ENCODE measurements around the gene NRP1. TPM values are rescaled to one million over a fixed set of nuclear protein-coding genes. Genes with fewer than 3 reads are reported as not detected.

Gene NRP1
- polyA plus RNA-seq, 2 of the 4 experiments (the other 2 are of a cell fraction): 121 to 259 TPM

- Histone ChIP-seq H3K4me1 (peaks cover 14% of the 10 kb centered on the region), H3K4me2 (no peak overlapping the region), H3K4me3 (no peak overlapping the region), H3K9me3 (peaks cover 17% of the 10 kb centered on the region; the same call in 1 of the 3 replicates), H3K27ac (no peak overlapping the region; a peak in 2 of 6 replicates)
- no peak for ATAC-seq
- no peak for DNase-seq (ENCODE audit: low read depth in 1 of 2, low spot score in 1 of 2)
- TF ChIP-seq KDM5A (IDR thresholded peaks at IDR 0.05) (no peak), HEYL (CRISPR knock-in tag; IDR thresholded peaks at IDR 0.05) (no peak), HES2 (IDR thresholded peaks at IDR 0.05) (no peak), PHF8 (IDR thresholded peaks at IDR 0.05; ENCODE audit: borderline replicate concordance, low read depth) (no peak), ESRRA (IDR thresholded peaks at IDR 0.05; ENCODE audit: borderline replicate concordance, low read length) (no peak), RCOR1 (IDR thresholded peaks at IDR 0.05; ENCODE audit: low read depth, low read length) (no peak), ELK1 (IDR thresholded peaks at IDR 0.05; ENCODE audit: low read depth, low read length) (no peak), ZFP36 (IDR thresholded peaks at IDR 0.05; ENCODE audit: borderline replicate concordance, partially characterized antibody) (no peak), ZNF302 (CRISPR knock-in tag; IDR thresholded peaks at IDR 0.05) (no peak), E2F6 (IDR thresholded peaks at IDR 0.05; ENCODE audit: borderline replicate concordance, low read depth) (no peak), RFX5 (IDR thresholded peaks at IDR 0.05) (no peak)
- no peak for FAIRE-seq
- WGBS (ENCODE audit: missing lambda C conversion rate): 88% methylated on average over 3 of the region's 3 CpGs
- CTCF ChIA-PET: interaction anchor here (1.0 to 2.6 kb wide), 2 partner anchors 8 to 13 kb away, joined by 4 to 22 read pairs; no protein-coding TSS in a partner anchor
- POLR2A ChIA-PET: interaction anchor here (0.9 kb wide), 1 partner anchor 195 kb away, joined by 5 read pairs; no protein-coding TSS in a partner anchor
Observed at GRCh38 chr10:33147013-33147310, 187.5 kb downstream of the NRP1 start.

- POLR2A ChIA-PET: no interaction called here
- no peak for ATAC-seq
Observed at GRCh38 chr10:33146189-33147012, 188.1 kb downstream of the NRP1 start.

More at GRCh38 chr10:33146189-33147012, 188.1 kb downstream of the NRP1 start:
- peaks cover 17% of the 10 kb centered on the region; the same call in 1 of the 3 replicates for H3K9me3 ChIP-seq
- peak overlapping the region in 1 of 2 experiments; percentile 95; a peak in 4 of 6 replicates for H3K27ac ChIP-seq
- FAIRE-seq (no peak), DNase-seq (ENCODE audit: low read depth in 1 of 2, low spot score in 1 of 2) (no peak)
- no peak overlapping the region for H3K4me3 ChIP-seq
- TF ChIP-seq ESRRA (IDR thresholded peaks at IDR 0.05; ENCODE audit: borderline replicate concordance, low read length): no peak
- TF ChIP-seq SREBF2 (IDR thresholded peaks at IDR 0.05): no peak
- TF ChIP-seq MAZ (IDR thresholded peaks at IDR 0.05; ENCODE audit: borderline replicate concordance, low read depth, low read length): no peak
- no peak for TF ChIP-seq CBX2 (IDR thresholded peaks at IDR 0.05; ENCODE audit: borderline replicate concordance, low read depth)
- TF ChIP-seq EP300 (IDR thresholded peaks at IDR 0.05): no peak
- no peak for TF ChIP-seq BCL3 (IDR thresholded peaks at IDR 0.05)
- no peak for TF ChIP-seq TP53 (CRISPR knock-in tag; IDR thresholded peaks at IDR 0.05)
- no peak for TF ChIP-seq GATA3 (IDR thresholded peaks at IDR 0.05; ENCODE audit: borderline replicate concordance)
- TF ChIP-seq RCOR1 (IDR thresholded peaks at IDR 0.05; ENCODE audit: low read depth, low read length): no peak
- no peak for TF ChIP-seq ZFP36 (IDR thresholded peaks at IDR 0.05; ENCODE audit: borderline replicate concordance, partially characterized antibody)
- TF ChIP-seq PBX3 (IDR thresholded peaks at IDR 0.05): no peak
- TF ChIP-seq HDAC2 (IDR thresholded peaks at IDR 0.05): no peak
- no peak for TF ChIP-seq CEBPB (IDR thresholded peaks at IDR 0.05)
- CTCF ChIA-PET: interaction anchor here (1.4 to 2.6 kb wide), 2 partner anchors 9 to 14 kb away, joined by 3 to 22 read pairs; no protein-coding TSS in a partner anchor
- peaks cover 14% of the 10 kb centered on the region for H3K4me1 ChIP-seq
- WGBS (ENCODE audit: missing lambda C conversion rate): 87% methylated on average over 10 of the region's 10 CpGs
- no peak overlapping the region for H3K4me2 ChIP-seq
